ENCODE data around the gene PLCL1.

DNA sequence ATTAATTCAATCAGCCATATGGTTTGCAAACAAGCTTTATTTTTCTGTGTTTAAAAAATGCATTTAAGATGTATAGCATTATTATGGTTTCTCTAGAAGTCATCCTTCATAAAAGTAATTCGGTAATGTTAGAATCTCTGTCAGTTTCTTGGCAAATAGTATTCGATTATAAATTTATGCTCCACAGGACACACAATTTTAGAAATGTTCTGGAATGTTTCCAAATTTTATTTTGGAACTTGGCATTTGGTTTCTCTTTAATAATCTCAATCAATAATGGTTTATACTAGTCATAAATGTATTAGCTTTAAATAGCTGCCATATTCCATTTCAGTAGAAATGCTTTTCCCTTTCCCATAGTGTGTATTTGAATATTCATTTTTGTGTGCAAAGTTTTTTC is 156.4 kb downstream of the PLCL1 start:
- TF ChIP-seq, protein P1, sequence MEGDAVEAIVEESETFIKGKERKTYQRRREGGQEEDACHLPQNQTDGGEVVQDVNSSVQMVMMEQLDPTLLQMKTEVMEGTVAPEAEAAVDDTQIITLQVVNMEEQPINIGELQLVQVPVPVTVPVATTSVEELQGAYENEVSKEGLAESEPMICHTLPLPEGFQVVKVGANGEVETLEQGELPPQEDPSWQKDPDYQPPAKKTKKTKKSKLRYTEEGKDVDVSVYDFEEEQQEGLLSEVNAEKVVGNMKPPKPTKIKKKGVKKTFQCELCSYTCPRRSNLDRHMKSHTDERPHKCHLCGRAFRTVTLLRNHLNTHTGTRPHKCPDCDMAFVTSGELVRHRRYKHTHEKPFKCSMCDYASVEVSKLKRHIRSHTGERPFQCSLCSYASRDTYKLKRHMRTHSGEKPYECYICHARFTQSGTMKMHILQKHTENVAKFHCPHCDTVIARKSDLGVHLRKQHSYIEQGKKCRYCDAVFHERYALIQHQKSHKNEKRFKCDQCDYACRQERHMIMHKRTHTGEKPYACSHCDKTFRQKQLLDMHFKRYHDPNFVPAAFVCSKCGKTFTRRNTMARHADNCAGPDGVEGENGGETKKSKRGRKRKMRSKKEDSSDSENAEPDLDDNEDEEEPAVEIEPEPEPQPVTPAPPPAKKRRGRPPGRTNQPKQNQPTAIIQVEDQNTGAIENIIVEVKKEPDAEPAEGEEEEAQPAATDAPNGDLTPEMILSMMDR (IDR thresholded peaks at IDR 0.05), result no peak
- no peak for TF ChIP-seq ZFX (IDR thresholded peaks at IDR 0.05; ENCODE audit: borderline replicate concordance)

Measured in 22Rv1 (cell line).